HG03520 (cell line): ENCODE measurements around the gene CORO7.

Experiments
- ATAC-seq: cut with Tn5 transposase; IDR thresholded peaks from one replicate; pipeline ENCODE4 v1.9.1; 2021; ENCODE audit warnings: mild to moderate bottlenecking, moderate library complexity; ENCODE audit not compliant: unreplicated experiment

Gene CORO7

DNA sequence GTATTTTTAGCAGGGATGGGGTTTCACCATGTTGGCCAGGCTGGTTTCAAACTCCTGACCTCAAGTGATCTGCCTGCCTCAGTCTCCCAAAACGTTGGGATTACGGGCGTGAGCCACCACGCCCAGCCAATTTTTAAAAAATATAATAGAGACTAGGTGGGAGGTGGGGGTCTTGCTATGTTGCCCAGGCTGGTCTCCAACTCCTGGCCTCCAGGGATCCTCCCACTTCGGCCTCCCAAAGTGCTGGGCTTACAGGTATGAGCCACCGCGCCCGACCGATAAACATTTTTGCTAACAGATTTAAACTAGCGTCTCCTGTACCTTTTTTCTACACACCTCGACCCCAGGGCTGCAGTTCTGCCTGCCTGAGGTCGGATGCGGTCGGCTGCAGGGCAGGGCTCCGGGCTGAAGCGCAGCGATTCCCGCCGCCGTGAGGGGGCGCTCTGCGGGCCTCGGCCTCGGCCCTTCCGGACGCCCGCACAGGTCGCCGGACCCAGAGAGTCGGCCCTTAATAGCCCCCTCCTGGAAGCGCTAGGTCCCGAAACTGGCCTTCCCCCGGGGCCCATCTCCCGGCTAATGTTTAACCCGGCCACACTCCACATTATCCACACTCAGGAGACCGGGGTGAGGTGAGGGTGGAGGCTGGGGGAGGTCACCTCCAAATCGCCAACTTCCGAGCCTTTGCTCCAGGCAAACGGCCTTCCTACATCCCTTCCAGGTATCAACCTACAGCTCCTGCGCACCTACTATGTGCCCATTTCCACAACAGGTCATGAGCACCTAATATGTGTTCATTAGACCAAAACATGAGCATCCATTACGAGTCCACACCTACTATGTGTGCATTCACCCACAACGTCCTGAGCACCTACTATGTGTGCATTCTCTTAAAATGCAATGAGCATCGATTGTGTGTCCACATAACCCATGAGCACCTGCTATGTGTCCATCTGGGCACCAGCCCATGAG is 102.5 kb downstream of the CORO7 start:
- ATAC-seq, result no peak

DNA sequence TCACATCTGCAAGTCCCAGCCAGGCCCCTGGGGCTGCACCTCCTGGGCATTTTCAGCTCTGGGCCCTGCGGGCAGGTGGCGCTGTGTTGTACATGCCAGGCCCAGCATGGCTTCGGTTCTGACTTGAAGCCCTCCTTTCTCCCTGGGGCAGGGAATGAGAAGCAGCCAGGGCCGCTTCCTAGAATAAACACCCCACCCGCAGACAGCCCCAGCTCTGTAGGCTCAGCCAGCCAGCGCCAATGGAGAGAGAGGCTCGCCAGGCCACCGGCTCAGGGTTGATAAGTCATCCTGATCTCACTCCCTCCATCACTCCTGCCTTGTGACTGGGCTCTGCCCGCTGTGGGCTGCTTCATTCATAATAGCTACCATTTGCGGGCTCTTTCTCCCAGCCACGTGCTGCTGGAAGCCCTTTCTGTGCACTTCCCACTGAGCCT is 106.5 kb downstream of the CORO7 start:
- ATAC-seq, result peak; percentile 25

DNA sequence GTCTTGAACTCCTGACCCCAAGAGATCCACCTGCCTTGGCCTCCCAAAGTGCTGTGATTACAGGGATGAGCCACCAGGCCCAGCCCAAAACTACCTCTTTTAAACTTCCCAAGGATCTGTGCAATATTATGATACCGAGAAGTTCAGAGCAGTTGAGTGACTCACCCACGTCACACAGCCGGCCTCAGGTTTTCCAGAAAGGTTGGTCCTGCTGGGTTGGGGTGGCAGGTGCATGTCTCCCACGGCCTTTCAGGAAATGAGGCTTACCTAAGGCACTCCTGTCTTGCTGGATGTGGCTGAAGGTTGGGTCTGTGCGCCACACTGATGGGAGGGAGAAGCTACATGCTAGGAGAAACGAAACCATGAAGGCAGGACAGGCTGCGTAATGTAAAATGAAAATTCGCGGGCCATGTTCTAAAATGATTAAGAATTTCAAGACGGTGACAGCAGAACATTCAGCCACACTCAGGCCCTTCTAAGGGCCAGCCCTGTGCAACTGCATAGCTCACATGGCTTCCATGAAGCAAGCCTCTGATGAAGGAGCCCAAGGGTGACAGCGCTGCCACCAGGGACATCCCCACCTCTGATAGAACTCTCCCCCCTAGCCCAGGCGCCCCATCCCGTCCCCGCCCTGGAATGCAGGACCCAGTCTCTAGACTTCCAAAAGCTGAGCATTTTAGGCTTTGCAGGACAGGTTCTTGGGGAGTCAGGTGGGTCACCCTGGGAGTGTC is 107.1 kb downstream of the CORO7 start:
- no peak for ATAC-seq

DNA sequence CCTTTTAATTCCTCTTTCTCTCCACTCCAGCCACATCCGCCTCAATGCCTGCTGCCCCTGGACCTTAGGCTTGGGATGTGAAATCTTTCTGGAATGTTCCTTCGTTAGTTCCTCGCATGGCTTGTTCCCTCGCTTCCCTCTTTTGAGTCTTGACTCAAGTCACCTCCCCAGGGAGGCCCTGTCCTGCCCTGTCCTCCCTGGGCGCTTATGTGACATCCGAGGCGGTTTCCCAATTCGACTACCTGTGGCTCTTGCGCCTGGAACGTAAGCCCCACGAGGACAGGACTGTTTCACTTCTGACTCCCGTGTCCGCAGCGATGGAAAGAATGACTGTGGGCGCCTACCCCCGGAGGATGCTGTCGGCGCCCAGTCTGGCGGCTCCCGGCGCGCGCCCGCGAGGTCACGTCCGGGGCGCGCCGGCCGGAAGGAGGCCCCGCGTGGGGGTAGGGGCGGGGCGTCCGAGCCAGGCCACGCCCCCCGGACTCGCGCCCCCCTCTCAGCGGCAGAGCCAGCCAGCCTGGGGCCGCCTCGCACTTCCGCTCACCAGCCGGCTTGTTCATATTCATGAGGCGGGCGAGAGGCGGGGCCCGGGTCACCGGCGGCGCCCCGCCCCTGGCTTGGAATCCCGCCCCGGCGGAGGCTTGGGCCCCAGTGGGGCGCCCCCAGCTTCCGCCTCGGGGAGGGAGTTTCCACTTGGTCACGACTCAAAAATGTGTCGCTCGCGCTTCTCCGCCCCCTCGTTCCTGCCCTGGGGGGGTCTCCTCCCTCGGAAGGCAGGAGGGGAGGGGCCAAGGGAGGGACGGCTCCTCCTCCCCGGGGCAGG is 109.0 kb downstream of the CORO7 start:
- ATAC-seq, result peak; percentile 85

DNA sequence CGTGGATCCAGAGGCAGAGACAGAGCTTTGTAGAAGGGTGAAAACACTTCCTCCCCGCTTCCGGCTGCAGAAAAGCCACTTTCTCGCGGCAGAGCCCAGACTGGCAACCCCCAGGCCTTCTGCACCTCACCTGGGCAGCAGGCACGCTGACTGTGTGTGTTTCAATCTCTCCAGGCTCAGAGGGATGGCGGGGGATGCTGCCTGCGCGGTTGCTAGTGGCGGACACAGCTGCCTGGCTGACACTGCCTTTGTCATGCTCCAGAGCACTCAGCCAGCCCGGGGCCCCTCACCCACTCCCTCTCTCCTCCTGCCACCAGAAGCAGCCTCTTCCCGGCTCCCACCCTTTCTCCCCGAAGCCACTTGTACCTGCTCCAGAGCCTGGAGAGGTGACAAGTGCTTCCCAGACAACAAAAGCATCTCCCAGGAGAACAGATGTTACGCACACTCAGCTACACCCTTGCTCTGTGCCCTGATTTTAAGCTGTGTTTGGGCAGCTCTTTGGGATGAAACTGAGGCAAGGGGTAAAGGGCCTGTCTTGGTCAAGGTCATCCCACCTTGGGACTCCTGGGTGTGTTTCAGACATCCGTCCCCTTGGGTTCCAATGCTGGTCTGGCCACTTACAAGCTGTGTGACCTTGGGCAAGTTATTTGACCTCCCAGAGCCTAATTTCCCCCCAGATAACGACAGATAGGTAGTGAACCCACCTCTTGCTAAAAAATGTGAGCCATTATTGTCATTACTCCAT is 109.8 kb downstream of the CORO7 start:
- ATAC-seq, result no peak
